Measurements from ENCODE around the gene THSD4. TPM values are rescaled to one million over a fixed set of nuclear protein-coding genes. Genes with fewer than 3 reads are reported as not detected.

Gene THSD4
- polyA plus RNA-seq, 2 of the 4 experiments (the other 2 are of a cell fraction) = 15.8 to 40.7 TPM

DNA sequence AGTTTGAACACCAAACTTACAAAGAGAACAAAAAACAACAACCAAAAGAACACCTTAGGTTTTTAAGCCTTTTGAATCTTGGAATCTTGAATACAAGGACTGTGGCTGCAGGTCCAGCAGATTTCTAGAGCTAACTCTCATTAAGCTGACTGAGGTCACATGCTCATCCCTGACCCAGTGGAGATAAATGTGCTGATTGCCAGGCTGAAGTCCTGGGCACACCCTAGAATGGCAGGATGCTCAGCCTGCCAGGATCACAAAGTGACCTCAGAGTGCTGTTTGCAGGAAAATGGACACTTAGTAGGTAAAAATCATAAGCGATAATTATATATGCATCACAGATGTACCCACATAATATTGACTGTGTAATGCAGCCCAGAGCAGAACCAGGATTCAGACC lies 449.7 kb downstream of the THSD4 start:
- WGBS (ENCODE audit: missing lambda C conversion rate) = 87% methylated on average over 1 of the region's 1 CpG
- ATAC-seq = no peak
- TF ChIP-seq POLR2A (IDR thresholded peaks at IDR 0.05; ENCODE audit: low read length) (no peak), HOXA7 (CRISPR knock-in tag; IDR thresholded peaks at IDR 0.05) (no peak), FOXS1 (CRISPR knock-in tag; IDR thresholded peaks at IDR 0.05) (no peak), ATOH8 (CRISPR knock-in tag; IDR thresholded peaks at IDR 0.05; ENCODE audit: low read depth) (no peak), RFX5 (IDR thresholded peaks at IDR 0.05) (no peak), MAFK (IDR thresholded peaks at IDR 0.05; ENCODE audit: partially characterized antibody) (no peak), JUNB (IDR thresholded peaks at IDR 0.05) (no peak), RNF2 (IDR thresholded peaks at IDR 0.05; ENCODE audit: borderline replicate concordance, low read depth) (no peak), HES2 (IDR thresholded peaks at IDR 0.05) (no peak), CEBPB (IDR thresholded peaks at IDR 0.05) (no peak), HOXB5 (CRISPR knock-in tag; IDR thresholded peaks at IDR 0.05) (no peak), SREBF2 (IDR thresholded peaks at IDR 0.05) (no peak)
- no peak overlapping the region for H3K27ac ChIP-seq
- no peaks in the 10 kb centered on the region for H3K9me3 ChIP-seq
- no peak for DNase-seq (ENCODE audit: low read depth in 1 of 2, low spot score in 1 of 2)
- no peak overlapping the region for H3K4me3 ChIP-seq
- ChIA-PET CTCF (no interaction called here), POLR2A (no interaction called here)
- no peak overlapping the region for H3K4me2 ChIP-seq
- no peak for FAIRE-seq
- H3K4me1 ChIP-seq = peaks cover 12% of the 10 kb centered on the region; the same call in 2 of the 3 replicates

DNA sequence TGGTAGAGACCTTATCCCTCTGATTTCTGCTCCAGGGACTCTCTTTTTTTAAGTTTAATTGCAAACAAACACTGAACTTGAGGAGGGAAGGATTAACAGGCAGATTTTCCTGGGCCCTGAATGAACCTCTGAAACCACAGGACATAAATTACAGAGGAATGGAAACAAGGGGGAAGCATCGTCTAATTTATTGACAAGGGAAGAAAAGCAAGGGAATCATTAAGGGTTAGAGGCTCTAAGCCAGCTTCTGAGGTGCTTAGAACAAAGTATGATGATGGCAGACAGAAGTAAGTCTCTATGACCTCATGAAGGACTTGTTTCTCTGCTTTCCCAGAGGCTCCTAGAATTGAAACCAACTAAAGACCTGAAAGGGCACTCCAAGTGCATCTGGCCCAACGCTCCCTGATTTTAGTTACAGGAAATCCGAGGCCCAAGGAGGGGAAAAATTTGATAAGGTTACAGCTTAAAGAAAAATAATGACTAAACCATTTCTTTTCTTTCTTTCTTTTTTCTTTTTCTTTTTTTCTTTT lies 450.4 kb downstream of the THSD4 start:
- 82% methylated on average over 3 of the region's 3 CpGs for WGBS (ENCODE audit: missing lambda C conversion rate)
- Histone ChIP-seq H3K4me1 (peaks cover 12% of the 10 kb centered on the region; the same call in 2 of the 3 replicates), H3K4me3 (no peak overlapping the region), H3K27ac (no peak overlapping the region), H3K4me2 (no peak overlapping the region), H3K9me3 (no peaks in the 10 kb centered on the region)
- CTCF ChIA-PET = interaction anchor here (0.6 kb wide), 1 partner anchor 1525 kb away, joined by 4 read pairs; no protein-coding TSS in a partner anchor
- no peak for ATAC-seq
- POLR2A ChIA-PET = no interaction called here
- no peak for DNase-seq (ENCODE audit: low read depth in 1 of 2, low spot score in 1 of 2)
- no peak for TF ChIP-seq JUNB (IDR thresholded peaks at IDR 0.05)
- TF ChIP-seq RAD21 (conservative IDR thresholded peaks at IDR 0.05 in 1 of 2, IDR thresholded peaks at IDR 0.05 in 1 of 2) = no peak
- no peak for TF ChIP-seq PHF8 (IDR thresholded peaks at IDR 0.05; ENCODE audit: borderline replicate concordance, low read depth)
- no peak for TF ChIP-seq RARB (CRISPR knock-in tag; IDR thresholded peaks at IDR 0.05)
- TF ChIP-seq SREBF2 (IDR thresholded peaks at IDR 0.05) = no peak
- no peak for TF ChIP-seq ZSCAN20 (CRISPR knock-in tag; IDR thresholded peaks at IDR 0.05)
- no peak for TF ChIP-seq RFX5 (IDR thresholded peaks at IDR 0.05)
- peak; percentile 39 for FAIRE-seq

DNA sequence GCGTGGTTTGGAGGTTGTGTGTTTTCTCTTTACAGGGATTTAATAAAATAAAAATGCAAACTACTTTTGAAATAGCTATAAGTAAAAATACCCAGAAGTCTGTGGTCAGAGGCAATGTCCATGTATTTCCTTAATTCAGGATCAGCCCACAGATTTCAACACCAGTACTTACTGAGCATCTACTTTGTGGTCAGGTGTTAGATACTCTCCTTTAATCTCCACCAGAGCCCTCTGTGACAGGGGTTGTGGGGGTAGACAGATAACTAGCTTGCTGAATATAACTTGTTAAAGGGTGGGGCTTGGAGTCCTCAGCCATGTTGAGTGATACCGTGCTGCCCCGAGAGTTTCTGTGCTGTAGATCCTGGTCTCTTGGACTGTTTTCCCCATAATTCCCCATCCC lies 451.0 kb downstream of the THSD4 start:
- ATAC-seq = no peak
- Histone ChIP-seq H3K27ac (no peak overlapping the region), H3K4me1 (peaks cover 13% of the 10 kb centered on the region; the same call in 2 of the 3 replicates), H3K4me2 (no peak overlapping the region), H3K4me3 (no peak overlapping the region), H3K9me3 (no peaks in the 10 kb centered on the region)
- CTCF ChIA-PET = no interaction called here
- POLR2A ChIA-PET = no interaction called here
- no peak for TF ChIP-seq CHD4 (IDR thresholded peaks at IDR 0.05; ENCODE audit: borderline replicate concordance)
- TF ChIP-seq MAFK (IDR thresholded peaks at IDR 0.05; ENCODE audit: partially characterized antibody) = no peak
- no peak for TF ChIP-seq POLR2AphosphoS2 (conservative IDR thresholded peaks at IDR 0.05; ENCODE audit: low read length)
- TF ChIP-seq NPAS2 (CRISPR knock-in tag; IDR thresholded peaks at IDR 0.05; ENCODE audit: borderline replicate concordance) = no peak
- TF ChIP-seq HOXB13 (CRISPR knock-in tag; IDR thresholded peaks at IDR 0.05; ENCODE audit: low read depth) = no peak
- TF ChIP-seq ESRRA (IDR thresholded peaks at IDR 0.05; ENCODE audit: borderline replicate concordance, low read length) = no peak
- no peak for TF ChIP-seq HES2 (IDR thresholded peaks at IDR 0.05)
- TF ChIP-seq MYC (IDR thresholded peaks at IDR 0.05; ENCODE audit: borderline replicate concordance, low read length) = no peak
- DNase-seq (ENCODE audit: low read depth in 1 of 2, low spot score in 1 of 2) = no peak
- WGBS (ENCODE audit: missing lambda C conversion rate) = 93% methylated on average over 3 of the region's 3 CpGs
- no peak for FAIRE-seq

All from A549 (cell line).